H9 (cell line): ENCODE measurements around the gene GMPR2. TPM values are rescaled to one million over a fixed set of nuclear protein-coding genes. Genes with fewer than 3 reads are reported as not detected.

Experiments used
- DNase-seq: peaks from one replicate; pipeline ENCODE4 v3.0.0-alpha.2; 2017
- H2AFZ ChIP-seq: one replicate; pipeline ENCODE4 v1.6.1; 2013; ENCODE audit warnings: mild to moderate bottlenecking, low read length, control low read depth, moderate library complexity
- H2AK5ac ChIP-seq: 2 replicates; pipeline ENCODE4 v1.6.1; 2013; ENCODE audit warnings: low read length, control low read depth, mixed read lengths; ENCODE audit not compliant: insufficient read length
- H2BK120ac ChIP-seq: one replicate; pipeline ENCODE4 v1.6.1; 2013; ENCODE audit warnings: low read depth, mild to moderate bottlenecking, low read length, control low read depth, inconsistent platforms; ENCODE audit not compliant: poor library complexity, severe bottlenecking
- H2BK12ac ChIP-seq: 2 replicates; pipeline ENCODE4 v1.6.1; 2013; ENCODE audit warnings: low read length, control low read depth, mixed read lengths, low read depth; ENCODE audit not compliant: insufficient read length
- H2BK15ac ChIP-seq: 2 replicates; pipeline ENCODE4 v1.6.1; 2013; ENCODE audit warnings: low read depth, low read length, control low read depth
- H2BK20ac ChIP-seq: one replicate; pipeline ENCODE4 v1.6.1; 2013; ENCODE audit warnings: low read depth, mild to moderate bottlenecking, low read length, control low read depth, inconsistent platforms; ENCODE audit not compliant: poor library complexity, severe bottlenecking
- H2BK5ac ChIP-seq: 2 replicates; pipeline ENCODE4 v1.6.1; 2013; ENCODE audit warnings: low read length, control low read depth, mixed read lengths; ENCODE audit not compliant: insufficient read length
- H3K14ac ChIP-seq: 2 replicates; pipeline ENCODE4 v1.6.1; 2013; ENCODE audit warnings: low read length, control low read depth; ENCODE audit not compliant: insufficient read depth
- H3K18ac ChIP-seq: 2 replicates; pipeline ENCODE4 v1.6.1; 2013; ENCODE audit warnings: low read depth, mild to moderate bottlenecking, mixed read lengths, low read length, control low read depth; ENCODE audit not compliant: insufficient read length
- H3K23ac ChIP-seq: 2 replicates; pipeline ENCODE4 v1.6.1; 2013; ENCODE audit warnings: low read length, control low read depth, mixed read lengths, low read depth; ENCODE audit not compliant: insufficient read length
- H3K23me2 ChIP-seq: 2 replicates; pipeline ENCODE4 v1.6.1; 2013; ENCODE audit warnings: low read depth, mild to moderate bottlenecking, mixed read lengths, low read length, control low read depth; ENCODE audit not compliant: insufficient read length, poor library complexity, severe bottlenecking
- H3K27ac ChIP-seq: 2 replicates; pipeline ENCODE4 v1.5.1; 2013; ENCODE audit warnings: low read length, control low read depth, mixed read lengths, low read depth; ENCODE audit not compliant: insufficient read length
- H3K27me3 ChIP-seq: 2 replicates; pipeline ENCODE4 v1.6.1; 2013; ENCODE audit warnings: low read length, control low read depth, inconsistent platforms; ENCODE audit not compliant: insufficient read depth
- H3K4ac ChIP-seq: 2 replicates; pipeline ENCODE4 v1.6.1; 2013; ENCODE audit warnings: low read depth, mild to moderate bottlenecking, control low read depth, inconsistent platforms, low read length, moderate library complexity
- H3K4me1 ChIP-seq: 2 replicates; pipeline ENCODE4 v1.6.1; 2013; ENCODE audit warnings: low read length, control low read depth, inconsistent platforms; ENCODE audit not compliant: insufficient read depth
- H3K4me2 ChIP-seq: 2 replicates; pipeline ENCODE4 v1.6.1; 2013; ENCODE audit warnings: low read length, control low read depth, mixed read lengths; ENCODE audit not compliant: insufficient read length, insufficient read depth
- H3K56ac ChIP-seq: 2 replicates; pipeline ENCODE4 v1.6.1; 2013; ENCODE audit warnings: low read depth, mild to moderate bottlenecking, mixed read lengths, low read length, control low read depth; ENCODE audit not compliant: insufficient read length
- H3K79me1 ChIP-seq: 2 replicates; pipeline ENCODE4 v1.6.1; 2013; ENCODE audit warnings: low read depth, mild to moderate bottlenecking, moderate library complexity, low read length, control low read depth, inconsistent platforms; ENCODE audit not compliant: insufficient read depth, poor library complexity, severe bottlenecking
- H3K79me2 ChIP-seq: 2 replicates; pipeline ENCODE4 v1.6.1; 2013; ENCODE audit warnings: low read length, control low read depth, inconsistent platforms; ENCODE audit not compliant: insufficient read depth
- H3K9ac ChIP-seq: 2 replicates; pipeline ENCODE4 v1.6.1; 2013; ENCODE audit warnings: low read length, control low read depth, mixed read lengths; ENCODE audit not compliant: insufficient read length; ENCODE audit errors: extremely low read depth
- H3K9me3 ChIP-seq: one replicate; pipeline ENCODE4 v1.6.1; 2013; ENCODE audit warnings: low read depth, low read length, inconsistent platforms; ENCODE audit not compliant: control insufficient read depth
- H3T11ph ChIP-seq: one replicate; pipeline ENCODE4 v1.6.1; 2013; ENCODE audit warnings: mild to moderate bottlenecking, low read length, control low read depth, inconsistent platforms
- H4K20me1 ChIP-seq: one replicate; pipeline ENCODE4 v1.6.1; 2013; ENCODE audit not compliant: control insufficient read depth, insufficient read length, insufficient read depth
- H4K5ac ChIP-seq: 2 replicates; pipeline ENCODE4 v1.6.1; 2013; ENCODE audit warnings: low read depth, mild to moderate bottlenecking, mixed read lengths, low read length, control low read depth; ENCODE audit not compliant: insufficient read length
- H4K8ac ChIP-seq: replicated peaks from 2 replicates; pipeline ENCODE4 v1.6.1; 2013; ENCODE audit warnings: low read length, control low read depth, mixed read lengths, low read depth; ENCODE audit not compliant: insufficient read length
- H4K91ac ChIP-seq: 2 replicates; pipeline ENCODE4 v1.6.1; 2013; ENCODE audit warnings: low read depth, mild to moderate bottlenecking, moderate library complexity, mixed read lengths, low read length, control low read depth; ENCODE audit not compliant: insufficient read length
- H3K27ac Mint-ChIP-seq, 3 experiments: 2 replicates in 2 of 3; 3 replicates in 1 of 3; pipeline ENCODE4 v1.8.0; 2020 to 2021; ENCODE audit warnings: mixed read lengths in 3 of 3, mild to moderate bottlenecking in 1 of 3, moderate library complexity in 1 of 3
- H3K27me3 Mint-ChIP-seq: 2 replicates; pipeline ENCODE4 v1.8.0; 2021; ENCODE audit warnings: low read depth, mild to moderate bottlenecking, moderate library complexity, mixed read lengths
- H3K36me3 Mint-ChIP-seq, 3 experiments: 2 replicates in 2 of 3; 3 replicates in 1 of 3; pipeline ENCODE4 v1.8.0; 2020 to 2021; ENCODE audit warnings: low read depth in 3 of 3, mixed read lengths in 3 of 3; ENCODE audit not compliant: insufficient read depth in 1 of 3
- H3K4me1 Mint-ChIP-seq, 2 experiments: 2 replicates each; pipeline ENCODE4 v1.8.0; 2020; ENCODE audit warnings: mixed read lengths in 2 of 2
- H3K4me3 Mint-ChIP-seq, 2 experiments: 2 replicates in 1 of 2; 3 replicates in 1 of 2; pipeline ENCODE4 v1.8.0; 2020 to 2021; ENCODE audit warnings: mild to moderate bottlenecking in 2 of 2, mixed read lengths in 2 of 2, moderate library complexity in 1 of 2
- H3K9me3 Mint-ChIP-seq, 2 experiments: 2 replicates in 1 of 2; 3 replicates in 1 of 2; pipeline ENCODE4 v1.8.0; 2020; ENCODE audit warnings: mild to moderate bottlenecking in 2 of 2, mixed read lengths in 2 of 2, moderate library complexity in 1 of 2
- WGBS: extraction: QIAGEN DNeasy Blood & Tissue Kit; methylation state at CpG from one replicate; pipeline ENCODE4 v1.1.7; 2013; ENCODE audit warnings: missing lambda C conversion rate, low lambda C conversion rate, mixed read lengths; ENCODE audit not compliant: insufficient read length; ENCODE audit errors: extremely low coverage; 5-methylcytosine and 5-hydroxymethylcytosine counted together
- total RNA-seq: library from RNA; stranded (reverse); gene quantifications from 2 replicates; pipeline ENCODE4 v1.2.1, GENCODE V29; 2021
- TF ChIP-seq, protein P1 (sequence below): fragments of 200-600 bp; sonication (generic); conservative IDR thresholded peaks from 3 replicates; pipeline ENCODE4 v1.8.0; 2021; ENCODE audit warnings: antibody characterized with exemption, mild to moderate bottlenecking

Gene GMPR2
- total RNA-seq, 1 experiment from 2014 or later, result 84.7 TPM

DNA sequence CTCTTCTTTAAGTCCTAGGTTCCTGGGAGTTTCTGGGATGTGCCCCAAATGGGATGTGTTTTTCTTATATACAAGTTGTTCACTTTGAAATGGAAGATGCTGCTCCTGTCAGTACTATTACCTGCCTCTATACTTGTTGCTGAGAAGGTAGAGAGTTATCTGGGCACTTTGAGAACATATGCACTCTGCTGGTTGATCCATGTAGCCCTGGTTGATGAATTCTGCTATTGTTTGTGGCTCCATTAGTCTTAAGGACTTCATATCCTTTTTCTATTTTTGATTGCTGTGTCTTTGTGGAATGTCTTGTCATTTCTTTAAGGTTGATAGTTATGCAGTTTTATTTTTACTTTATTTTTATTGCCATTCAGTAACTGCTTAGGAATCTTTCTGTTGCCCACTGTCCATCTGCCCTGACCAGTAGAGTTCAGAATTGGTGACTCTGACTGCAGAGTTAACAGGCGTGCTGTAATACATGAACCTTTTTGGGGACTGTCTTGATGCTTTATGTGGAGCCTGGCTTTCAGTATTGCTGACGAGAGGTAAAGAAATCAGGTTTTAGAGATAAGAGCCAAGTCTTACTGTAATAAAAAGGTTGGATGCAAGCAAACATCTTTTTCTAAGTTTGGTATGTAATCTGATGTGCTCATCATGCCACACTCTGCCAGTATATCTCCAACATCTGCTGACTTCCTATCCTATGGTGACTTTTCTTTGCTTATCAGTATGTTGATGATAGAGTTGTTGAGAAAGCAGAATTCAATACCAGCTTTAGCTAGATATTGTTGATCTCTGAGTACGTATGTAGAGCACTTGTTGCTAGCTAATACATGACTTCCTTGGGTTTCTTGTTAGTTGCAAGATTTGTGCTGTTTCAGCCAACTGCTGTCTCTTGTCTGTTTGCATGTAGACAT is 1.6 kb downstream of the GMPR2 start:
- WGBS, result no CpG with 5 or more reads among the region's 3 CpGs
- H3K4me2 ChIP-seq, result no peak overlapping the region
- H3K4me3 Mint-ChIP-seq, result peak overlapping the region; percentile 17 to 98; a peak in 3 of 5 replicates

More for the DNA sequence above, 1.6 kb downstream of the GMPR2 start:
- H3K27ac ChIP-seq, result no peak overlapping the region
- H3K23ac ChIP-seq, result no peak overlapping the region
- no peaks in the 10 kb centered on the region for H3K9me3 ChIP-seq
- no peaks in the 10 kb centered on the region for H3K9me3 Mint-ChIP-seq
- H2AK5ac ChIP-seq, result no peak overlapping the region
- H3K27me3 Mint-ChIP-seq, result no peaks in the 10 kb centered on the region
- H3K14ac ChIP-seq, result no peak overlapping the region
- H3K27me3 ChIP-seq, result no peaks in the 10 kb centered on the region
- 0 out of 2 replicates have a peak, but pooled peaks cover 6% of the 10 kb centered on the region for H3K4me1 ChIP-seq
- no peak overlapping the region for H4K8ac ChIP-seq
- no peak overlapping the region for H3K9ac ChIP-seq
- H3T11ph ChIP-seq, result no peak overlapping the region
- no peak overlapping the region for H3K4ac ChIP-seq
- no peak for DNase-seq
- H3K56ac ChIP-seq, result no peak overlapping the region
- H3K18ac ChIP-seq, result no peak overlapping the region
- H3K36me3 Mint-ChIP-seq, result peaks cover 27 to 50% (median 49%) of the 10 kb centered on the region in 3 experiments; a peak in 6 of 7 replicates
- H2BK12ac ChIP-seq, result no peak overlapping the region
- H4K91ac ChIP-seq, result no peak overlapping the region
- TF ChIP-seq, protein P1, sequence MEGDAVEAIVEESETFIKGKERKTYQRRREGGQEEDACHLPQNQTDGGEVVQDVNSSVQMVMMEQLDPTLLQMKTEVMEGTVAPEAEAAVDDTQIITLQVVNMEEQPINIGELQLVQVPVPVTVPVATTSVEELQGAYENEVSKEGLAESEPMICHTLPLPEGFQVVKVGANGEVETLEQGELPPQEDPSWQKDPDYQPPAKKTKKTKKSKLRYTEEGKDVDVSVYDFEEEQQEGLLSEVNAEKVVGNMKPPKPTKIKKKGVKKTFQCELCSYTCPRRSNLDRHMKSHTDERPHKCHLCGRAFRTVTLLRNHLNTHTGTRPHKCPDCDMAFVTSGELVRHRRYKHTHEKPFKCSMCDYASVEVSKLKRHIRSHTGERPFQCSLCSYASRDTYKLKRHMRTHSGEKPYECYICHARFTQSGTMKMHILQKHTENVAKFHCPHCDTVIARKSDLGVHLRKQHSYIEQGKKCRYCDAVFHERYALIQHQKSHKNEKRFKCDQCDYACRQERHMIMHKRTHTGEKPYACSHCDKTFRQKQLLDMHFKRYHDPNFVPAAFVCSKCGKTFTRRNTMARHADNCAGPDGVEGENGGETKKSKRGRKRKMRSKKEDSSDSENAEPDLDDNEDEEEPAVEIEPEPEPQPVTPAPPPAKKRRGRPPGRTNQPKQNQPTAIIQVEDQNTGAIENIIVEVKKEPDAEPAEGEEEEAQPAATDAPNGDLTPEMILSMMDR, result no peak
- H2BK20ac ChIP-seq, result no peak overlapping the region
- H2BK5ac ChIP-seq, result no peak overlapping the region
- H3K27ac Mint-ChIP-seq, result no peak overlapping the region
- peaks cover 15% of the 10 kb centered on the region for H3K23me2 ChIP-seq
- peaks cover 8 to 22% of the 10 kb centered on the region in 2 experiments for H3K4me1 Mint-ChIP-seq
- no peak overlapping the region for H2BK15ac ChIP-seq
- H4K5ac ChIP-seq, result no peak overlapping the region
- H2BK120ac ChIP-seq, result no peak overlapping the region
- H3K79me2 ChIP-seq, result peaks cover 3% of the 10 kb centered on the region; the same call in 1 of the 2 replicates
- H4K20me1 ChIP-seq, result no peaks in the 10 kb centered on the region
- H2AFZ ChIP-seq, result no peak overlapping the region
- peaks cover 6% of the 10 kb centered on the region for H3K79me1 ChIP-seq
